ENCODE measurements around the gene MACROD2.

MACROD2 gene

DNA sequence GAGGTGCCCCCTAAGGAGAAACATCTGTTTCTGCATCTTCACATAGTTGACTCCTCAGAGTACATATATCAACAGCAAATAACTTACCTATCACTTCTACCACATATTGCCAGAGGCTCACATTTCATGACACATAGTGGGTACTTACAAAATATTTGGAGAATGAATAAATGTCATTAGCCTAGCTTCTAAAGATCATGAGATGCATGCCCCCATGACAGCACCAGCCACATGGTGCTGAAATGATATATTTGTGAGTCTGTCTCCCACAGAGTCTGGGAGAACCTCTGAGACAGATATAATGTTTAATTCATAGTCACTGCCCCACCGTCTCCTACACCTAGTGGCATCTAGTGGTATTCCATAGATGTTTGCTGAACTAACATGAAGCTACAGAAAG is 2022.3 kb downstream of the MACROD2 start:
- FAIRE-seq (peak; percentile 82), DNase-seq (ENCODE audit: low spot score) (peak; percentile 64)

DNA sequence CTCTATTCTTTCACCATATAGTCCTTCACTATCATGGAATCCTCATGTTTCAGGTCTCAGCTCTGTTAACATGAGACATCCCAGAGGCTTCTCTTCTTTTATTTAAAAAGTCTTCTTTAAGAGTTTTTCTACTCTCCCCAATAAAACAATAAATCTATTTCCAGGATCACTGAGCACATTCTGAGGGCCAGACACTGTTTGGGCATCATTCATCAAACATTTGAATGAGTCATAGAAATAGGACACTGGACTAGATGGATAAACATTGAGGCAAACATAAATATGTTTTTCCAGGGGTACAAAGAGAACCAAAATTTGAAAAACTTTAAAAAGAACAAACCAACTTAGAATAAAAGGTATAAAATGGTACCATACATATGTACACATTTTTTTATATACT is 2023.6 kb downstream of the MACROD2 start:
- DNase-seq (ENCODE audit: low spot score): peak; percentile 12

DNA sequence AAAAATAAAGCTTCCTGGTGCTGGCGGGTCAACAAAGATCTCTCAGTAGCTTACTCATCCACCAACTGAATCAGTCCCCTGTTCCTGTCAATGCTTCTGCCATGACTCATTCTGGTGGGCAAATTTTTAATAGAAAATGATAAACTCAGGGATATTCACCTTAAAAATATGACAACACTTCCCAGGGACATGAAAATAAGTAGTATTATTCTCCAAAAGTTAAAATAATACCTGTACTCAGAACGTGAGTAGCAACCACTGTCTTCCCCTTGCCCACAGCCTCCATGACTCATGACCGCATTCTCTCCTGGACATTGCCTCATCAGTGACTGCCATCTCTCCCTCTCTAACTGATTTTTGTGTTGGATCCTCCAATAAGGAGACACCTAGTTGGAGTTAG is 2025.7 kb downstream of the MACROD2 start:
- peak; percentile 99 for FAIRE-seq

More for the DNA sequence above, 2023.6 kb downstream of the MACROD2 start:
- FAIRE-seq: peak; percentile 74

DNA sequence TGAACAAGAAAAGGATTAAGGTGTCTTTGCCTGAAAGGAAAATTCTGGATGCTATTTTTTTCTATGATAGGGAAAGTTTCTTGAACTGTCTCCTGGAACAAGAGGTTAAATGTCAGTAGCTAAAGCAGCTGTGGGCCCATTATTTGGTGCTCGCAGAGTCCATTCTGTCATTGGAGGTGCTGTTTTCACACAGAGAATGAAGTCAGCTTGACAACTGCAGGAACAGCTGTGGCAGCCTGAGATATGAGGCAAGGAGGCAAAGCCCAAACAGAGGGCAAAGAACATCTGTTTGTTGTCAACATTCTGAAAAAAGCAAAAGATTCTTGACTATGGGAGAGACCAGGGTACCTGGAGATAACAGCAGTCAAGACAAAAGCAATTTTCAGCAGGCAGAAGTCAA is 2029.8 kb downstream of the MACROD2 start:
- no peak for DNase-seq (ENCODE audit: low spot score)
- FAIRE-seq: peak; percentile 44

More for the DNA sequence above, 2025.7 kb downstream of the MACROD2 start:
- peak; percentile 99 for DNase-seq (ENCODE audit: low spot score)

DNA sequence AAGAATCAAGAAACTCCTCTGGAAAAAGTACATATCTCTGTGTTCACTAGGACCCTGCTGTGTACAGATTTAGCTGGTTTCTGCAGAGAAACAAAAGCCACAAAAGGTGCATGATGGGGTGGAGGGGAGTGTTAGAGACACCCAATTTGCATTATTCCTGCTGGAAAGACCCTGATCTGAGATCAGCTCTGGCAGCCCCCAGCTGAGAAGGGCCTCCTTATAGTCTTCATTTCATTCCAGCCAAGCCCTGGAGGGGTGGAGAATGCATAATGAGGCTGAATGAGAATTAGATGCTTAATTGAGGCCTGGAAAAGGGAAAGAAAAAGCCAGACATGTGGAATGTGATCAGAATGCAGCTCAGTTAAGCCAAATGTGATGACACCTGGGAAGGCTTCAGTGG is 2032.4 kb downstream of the MACROD2 start:
- FAIRE-seq (no peak), DNase-seq (ENCODE audit: low spot score) (no peak)

DNA sequence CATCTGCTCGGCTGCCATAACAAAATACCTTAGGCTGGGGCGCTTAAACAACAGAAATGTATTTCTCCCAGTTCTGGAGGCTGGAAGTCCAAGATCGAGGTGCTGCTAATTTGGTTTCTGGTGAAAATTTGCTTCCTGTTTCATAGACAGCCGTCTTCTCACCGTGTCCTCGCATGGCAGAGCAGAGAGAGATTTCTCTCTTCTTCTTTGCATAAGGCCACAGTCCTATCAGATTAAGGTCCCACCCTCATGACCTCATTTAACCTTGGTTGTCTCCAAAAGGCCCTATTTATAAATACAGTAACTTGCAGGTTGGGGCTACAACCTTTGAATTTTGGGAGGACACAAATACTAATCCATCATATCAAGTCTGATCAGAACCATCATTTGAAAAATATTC is 2033.6 kb downstream of the MACROD2 start:
- FAIRE-seq (no peak), DNase-seq (ENCODE audit: low spot score) (no peak)

DNA sequence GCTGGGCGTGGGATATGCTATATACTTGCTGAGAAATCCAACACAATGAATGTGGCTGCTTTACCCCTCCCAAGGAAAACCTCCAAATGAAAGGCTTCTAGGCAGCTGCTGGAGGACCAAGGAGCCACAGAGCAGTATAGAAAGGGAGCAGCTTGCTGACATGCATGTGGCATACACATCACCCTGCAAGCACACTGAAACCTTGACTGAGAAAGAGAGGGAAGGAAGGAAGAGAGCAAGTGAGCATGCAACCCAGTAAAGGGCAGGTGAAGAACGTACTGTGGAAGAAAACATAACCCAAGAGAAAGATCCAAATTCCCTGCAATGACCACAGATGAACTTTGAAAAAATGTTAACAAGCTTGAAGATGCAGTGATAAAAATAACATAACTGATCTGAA is 2034.9 kb downstream of the MACROD2 start:
- no peak for DNase-seq (ENCODE audit: low spot score)
- FAIRE-seq: no peak

DNA sequence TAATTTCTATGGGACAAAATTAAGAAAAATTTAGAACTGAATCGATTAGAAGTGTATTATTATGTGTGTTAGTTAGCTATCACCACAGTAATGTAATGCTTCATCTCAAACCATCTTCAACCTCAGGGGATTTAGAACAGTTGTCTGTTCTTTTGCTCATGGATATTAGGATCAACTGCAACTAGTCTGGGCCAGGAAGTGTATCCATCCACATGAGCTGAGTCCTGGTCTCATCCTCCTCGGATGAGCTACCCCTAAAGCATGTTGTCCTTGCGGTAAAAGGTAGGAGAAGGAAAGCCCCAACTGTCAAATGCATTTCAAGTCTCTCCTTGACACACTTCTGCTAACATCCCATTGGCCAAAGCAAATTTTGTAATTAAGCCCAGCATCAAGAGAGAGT is 2040.3 kb downstream of the MACROD2 start:
- DNase-seq (ENCODE audit: low spot score) (no peak), FAIRE-seq (no peak)

DNA sequence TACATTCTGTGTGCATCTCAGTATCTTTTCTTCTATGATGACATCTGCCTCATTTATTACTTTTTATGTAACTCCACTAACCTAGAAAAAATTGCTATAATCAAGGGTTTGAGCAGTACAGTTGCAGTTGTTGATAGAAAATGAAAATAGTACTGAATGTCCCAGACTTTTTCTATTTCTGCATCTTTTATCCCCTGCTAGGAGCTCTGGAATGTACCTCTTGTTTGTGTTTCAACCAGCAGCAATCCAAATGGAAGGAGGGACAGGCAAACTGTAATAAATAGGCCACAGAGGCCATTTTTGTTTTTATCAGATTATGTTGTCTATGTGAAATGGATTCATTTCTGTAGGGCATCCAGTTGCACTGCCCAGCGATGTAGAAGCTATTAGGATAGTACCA is 2041.0 kb downstream of the MACROD2 start:
- DNase-seq (ENCODE audit: low spot score): no peak
- FAIRE-seq: no peak

DNA sequence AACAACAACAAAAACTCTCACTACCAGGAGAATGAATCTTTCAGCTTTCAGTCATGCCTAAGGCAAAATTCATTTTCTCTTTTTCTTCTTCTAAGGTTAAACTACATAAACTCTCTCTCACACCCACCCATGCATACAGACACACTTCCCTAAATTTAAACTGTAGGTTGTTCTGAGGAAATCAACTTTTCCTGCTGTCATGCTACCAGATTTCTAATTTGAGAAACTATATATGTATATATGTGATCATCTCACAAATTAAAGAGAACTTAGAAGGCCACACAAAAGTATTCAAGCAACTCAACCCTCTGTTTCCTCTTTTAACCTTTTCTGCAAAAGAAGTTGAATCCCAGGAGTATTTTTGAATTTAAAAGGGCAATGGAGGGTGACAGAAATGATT is 2045.4 kb downstream of the MACROD2 start:
- DNase-seq (ENCODE audit: low spot score) (no peak), FAIRE-seq (no peak)

DNA sequence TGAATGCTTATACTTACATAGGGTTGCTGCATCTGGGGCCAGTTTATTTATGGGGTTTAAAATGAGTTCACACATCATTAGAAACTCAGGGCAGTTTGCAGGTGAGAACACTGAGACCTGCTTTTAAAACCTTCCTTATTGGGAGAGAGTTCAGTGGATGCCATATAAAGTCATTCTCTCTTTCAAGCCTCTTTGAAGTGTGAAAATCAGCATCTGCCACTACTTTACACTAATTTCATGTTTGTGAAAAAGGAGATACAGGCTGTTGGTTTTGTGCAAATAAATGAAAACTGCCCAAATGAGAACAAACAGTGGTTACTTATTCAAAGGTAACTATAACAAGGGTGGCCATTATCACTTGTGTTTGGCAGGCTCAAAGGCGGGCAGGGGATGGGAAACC is 2047.4 kb downstream of the MACROD2 start:
- no peak for DNase-seq (ENCODE audit: low spot score)
- FAIRE-seq: no peak

DNA sequence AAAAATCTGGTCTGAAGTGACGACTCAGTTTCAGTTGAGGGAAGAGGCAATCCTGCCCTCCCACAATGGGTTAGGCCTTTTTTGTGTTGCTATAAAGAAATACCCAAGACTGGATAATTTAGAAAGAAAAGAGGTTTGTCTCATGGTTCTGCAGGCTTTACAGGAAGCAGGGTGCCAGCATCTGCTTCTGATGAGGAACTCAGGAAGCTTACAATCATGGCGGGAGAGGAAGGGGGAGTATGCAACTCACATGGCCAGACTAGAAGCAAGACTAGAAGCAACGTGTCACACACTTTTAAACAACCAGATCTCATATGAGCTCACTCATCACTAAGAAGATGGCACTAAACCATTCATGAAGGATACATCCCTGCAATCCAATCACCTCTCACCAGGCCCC is 2048.6 kb downstream of the MACROD2 start:
- DNase-seq (ENCODE audit: low spot score) (no peak), FAIRE-seq (no peak)

DNA sequence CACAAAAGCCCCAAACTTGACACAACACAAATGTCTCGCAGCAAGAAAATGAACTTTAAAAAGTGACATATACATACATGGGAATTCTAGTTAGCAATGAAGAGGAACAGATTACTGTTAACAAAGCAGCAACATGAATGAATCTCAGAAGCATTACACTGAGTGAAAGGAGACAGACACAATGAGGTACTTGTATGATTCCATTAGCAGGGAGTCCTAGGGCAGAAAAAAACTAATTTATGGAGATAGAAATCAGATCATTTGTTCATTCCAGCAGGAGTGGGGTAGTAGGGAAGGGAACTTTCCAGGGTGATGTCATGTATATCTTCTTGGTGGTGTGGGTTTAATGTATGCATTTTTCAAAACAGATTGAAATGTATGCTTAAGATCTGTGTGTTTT is 2053.6 kb downstream of the MACROD2 start:
- FAIRE-seq (no peak), DNase-seq (ENCODE audit: low spot score) (no peak)

DNA sequence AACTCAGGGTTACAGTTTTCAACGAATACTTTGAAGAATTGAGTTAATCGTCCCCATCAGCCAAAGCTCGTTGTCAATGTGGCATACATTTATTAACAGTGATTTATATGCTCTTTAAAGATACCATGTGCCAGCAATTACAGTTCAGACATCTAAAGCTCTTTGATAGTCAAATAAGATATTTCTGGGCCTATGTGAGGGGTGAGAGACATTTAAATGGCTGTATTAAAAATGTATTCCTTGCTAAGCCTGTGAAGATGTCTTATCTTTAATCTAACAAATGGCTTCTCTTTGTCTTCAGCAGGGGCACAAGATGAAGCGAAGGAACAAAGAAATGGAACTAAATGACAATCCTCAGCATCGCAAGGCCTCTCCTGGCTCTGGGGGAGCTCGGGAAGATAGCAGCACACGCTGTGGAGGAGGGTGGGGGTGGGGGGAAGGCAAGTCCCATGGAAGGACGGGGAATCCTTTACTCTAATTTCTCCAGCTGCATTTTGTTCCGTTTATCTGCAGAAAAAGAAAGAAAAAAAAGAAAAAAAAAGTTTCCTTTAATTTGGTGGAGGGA is 2054.3 kb downstream of the MACROD2 start:
- FAIRE-seq (no peak), DNase-seq (ENCODE audit: low spot score) (no peak)

DNA sequence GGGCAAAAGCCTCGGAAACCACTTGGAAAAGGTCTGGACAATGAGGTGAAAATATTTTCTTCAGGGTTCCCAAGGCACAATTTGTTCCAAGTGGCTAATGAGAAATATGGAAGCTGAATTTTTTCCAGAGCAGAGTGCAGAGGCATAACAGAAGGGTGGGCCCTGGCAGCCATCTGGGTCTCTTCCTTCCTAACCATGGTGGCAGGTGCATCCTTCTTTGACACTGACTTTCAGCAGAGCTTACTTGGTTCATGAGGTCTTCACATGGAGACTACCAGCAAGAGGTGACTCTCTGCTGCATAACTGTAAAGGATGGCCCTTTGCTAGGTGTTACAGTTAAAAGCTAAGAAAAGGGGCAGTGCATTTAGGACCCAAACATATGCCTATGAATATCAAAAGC is 2055.1 kb downstream of the MACROD2 start:
- FAIRE-seq: no peak
- DNase-seq (ENCODE audit: low spot score): no peak

DNA sequence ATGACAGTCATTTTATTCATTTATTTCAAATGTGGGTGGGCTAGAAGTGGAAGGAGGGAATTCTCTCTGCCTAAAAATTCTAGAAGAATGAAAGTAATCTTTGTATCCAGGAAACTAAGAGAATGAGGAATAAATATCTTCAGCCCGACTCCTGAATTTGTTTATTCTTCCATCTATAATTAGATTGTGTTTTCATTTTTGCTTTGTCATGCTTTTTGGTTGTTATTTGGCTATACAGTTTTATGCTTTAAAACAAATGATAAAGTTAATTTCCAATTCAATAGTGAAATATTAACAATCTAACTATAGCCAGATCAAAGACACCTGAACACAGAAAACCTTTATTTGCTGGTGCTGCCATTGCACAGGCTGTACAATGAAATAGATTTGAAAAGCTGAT is 2056.7 kb downstream of the MACROD2 start:
- no peak for DNase-seq (ENCODE audit: low spot score)
- no peak for FAIRE-seq

DNA sequence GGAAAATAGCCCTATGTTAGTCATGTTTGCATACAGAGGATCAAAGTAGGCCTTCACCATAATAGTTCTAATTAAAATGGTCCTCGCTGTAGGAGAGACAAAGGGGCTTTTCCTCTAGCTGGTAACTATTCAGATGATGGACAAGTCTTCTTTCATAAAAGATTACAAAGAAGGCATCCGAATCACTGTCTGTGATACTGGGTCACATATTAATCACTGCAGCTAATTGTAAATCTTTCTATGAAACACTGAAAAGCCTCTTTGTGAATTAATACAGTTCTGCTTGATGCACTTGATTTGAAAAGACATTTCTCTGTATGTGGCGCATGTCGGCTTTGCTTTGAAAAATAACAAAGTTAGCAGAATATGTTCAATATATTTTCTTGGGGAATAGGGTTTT is 2057.1 kb downstream of the MACROD2 start:
- no peak for FAIRE-seq
- no peak for DNase-seq (ENCODE audit: low spot score)

DNA sequence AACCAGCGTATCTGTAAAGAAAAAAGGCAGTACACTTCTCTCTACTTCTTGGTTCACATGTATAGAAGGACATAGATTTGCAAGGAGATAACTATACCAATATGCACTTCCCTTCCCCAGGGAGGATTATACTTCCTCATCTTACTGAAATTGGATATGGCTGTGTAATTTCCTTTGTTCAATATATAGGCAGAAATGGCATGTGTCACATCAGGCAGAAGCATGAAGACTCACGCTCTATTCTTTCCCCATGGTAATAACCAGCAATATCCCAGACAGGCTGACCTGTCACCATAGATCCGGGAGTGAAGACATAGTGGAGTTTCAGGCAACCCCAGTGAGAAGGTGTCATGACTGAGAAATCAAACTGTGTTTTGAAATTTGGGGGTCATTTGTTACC is 2059.7 kb downstream of the MACROD2 start:
- FAIRE-seq (no peak), DNase-seq (ENCODE audit: low spot score) (no peak)

DNA sequence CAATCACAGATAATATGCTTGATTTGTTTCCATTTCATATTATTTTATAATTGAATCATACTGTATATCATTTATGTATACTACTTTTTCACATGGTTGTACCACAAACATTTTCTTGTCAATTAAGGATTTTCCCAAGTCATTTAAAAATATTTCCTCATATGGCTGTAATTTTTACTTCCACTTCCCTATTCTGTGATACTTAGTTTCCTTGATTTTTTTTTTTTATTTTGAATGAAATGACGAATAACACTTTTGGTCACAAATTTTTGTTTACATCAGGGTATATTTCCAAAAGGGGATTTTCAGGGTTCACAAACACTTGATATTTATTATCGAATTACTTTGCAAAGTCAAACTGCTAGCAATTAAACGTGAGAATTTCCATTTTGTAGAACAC is 2062.3 kb downstream of the MACROD2 start:
- DNase-seq (ENCODE audit: low spot score) (no peak), FAIRE-seq (no peak)

DNA sequence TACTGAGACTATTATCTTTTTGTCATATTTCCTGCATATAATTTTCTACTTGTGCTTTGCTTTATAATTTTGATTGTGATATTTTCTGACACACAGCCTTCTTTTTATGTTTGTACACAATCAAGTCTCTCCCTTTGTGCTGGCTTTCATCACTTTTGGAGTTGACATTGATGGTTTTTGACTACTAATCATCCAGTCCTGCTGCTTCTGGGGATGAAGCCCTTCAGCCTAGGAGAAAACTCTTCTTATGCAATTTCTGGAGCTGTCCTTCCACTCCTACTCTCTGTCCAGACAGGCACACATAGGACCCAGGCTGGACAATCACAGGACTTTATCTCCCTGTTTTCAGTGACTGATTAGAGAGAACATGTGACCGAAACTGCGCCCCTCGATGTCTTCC is 2063.0 kb downstream of the MACROD2 start:
- no peak for DNase-seq (ENCODE audit: low spot score)
- no peak for FAIRE-seq

DNA sequence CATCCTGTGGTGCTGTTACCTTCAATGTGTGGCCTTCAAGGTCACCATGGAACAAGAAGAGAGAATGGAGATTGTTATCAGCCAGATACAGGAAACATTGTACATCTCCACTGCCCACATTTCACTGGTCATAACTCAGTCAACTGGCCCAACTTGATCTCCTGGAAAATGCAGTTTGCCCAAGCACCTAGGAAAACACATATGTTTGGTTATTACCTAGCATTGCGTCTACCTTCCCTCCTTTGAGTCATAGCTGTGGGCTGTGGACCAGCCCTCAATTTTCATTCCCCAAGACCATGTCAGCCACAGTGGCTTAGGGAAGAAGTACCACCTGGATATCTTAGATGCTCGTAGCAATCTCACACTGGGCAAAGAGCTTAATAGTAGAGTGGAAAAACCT is 2064.5 kb downstream of the MACROD2 start:
- FAIRE-seq (no peak), DNase-seq (ENCODE audit: low spot score) (no peak)

DNA sequence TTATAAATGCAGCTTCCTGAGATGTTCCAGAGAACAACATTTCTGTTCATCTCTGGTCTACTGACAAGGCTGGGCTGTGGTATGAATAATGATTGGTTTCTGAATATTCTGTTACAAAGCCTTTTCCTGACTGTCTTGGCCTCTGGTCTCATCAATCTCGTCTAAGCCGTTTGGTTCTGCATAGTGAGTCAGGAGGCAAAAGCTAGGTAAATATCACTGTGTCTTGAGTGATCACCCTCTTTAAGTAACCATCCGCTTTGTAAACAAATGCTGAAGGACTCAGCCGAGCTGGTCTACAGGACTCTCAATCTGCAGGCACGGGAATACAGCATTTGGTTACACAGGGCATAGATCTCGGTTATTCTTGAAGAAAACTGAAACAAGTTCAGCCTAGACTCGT is 2066.0 kb downstream of the MACROD2 start:
- no peak for DNase-seq (ENCODE audit: low spot score)
- FAIRE-seq: no peak

DNA sequence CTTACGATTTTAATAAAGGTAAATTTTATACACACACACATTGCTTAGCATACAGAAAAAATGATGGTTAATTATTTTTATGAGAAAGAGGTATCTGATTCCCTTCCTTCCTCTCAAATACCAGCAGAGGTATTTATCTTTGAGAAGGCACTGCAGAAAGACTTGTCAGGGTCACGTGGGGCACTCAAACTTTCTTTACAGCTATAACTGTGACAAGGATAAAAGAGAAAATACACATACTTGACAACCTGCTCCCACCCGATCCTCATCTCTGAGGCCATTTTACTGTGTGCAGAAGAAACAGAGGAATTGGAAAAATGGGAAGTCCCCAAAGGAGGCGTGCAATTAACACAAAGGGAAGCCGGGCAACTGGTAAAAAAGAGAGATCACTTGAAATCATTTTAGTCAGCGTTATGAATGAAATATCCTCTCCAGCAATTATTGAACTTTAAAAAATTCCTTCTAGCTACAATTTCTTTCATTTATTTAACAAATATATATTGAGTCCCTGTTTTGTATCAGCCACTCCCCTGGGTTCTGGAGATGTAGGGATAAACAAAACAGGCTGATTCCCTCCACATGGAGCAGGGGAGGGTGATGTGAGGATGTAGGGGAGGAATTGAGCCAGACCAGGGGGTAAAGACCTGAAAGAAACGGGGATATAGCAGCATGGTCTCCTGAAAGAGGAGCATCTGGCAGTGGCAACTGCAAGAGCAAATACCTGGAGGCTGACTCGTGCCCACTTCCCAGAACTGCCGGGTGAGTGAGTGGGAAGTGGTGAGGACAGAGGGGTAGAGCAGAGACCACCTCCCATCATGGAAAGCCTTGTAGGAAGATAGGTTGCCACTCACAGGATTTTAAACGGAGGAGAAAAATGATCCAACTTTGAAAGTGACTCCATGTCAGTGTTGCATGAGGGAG is 2067.6 kb downstream of the MACROD2 start:
- no peak for DNase-seq (ENCODE audit: low spot score)
- no peak for FAIRE-seq

Measured in RCC 7860 (cell line).